KOPT-K1 (cell line): ENCODE results near the gene SUPT5H.

Experiments used
- H3K27ac ChIP-seq: fragments of 200-600 bp; sonication (generic); 2 replicates; pipeline ENCODE4 v1.5.1; 2016; ENCODE audit warnings: antibody characterized with exemption, mild to moderate bottlenecking, low read depth, low read length; ENCODE audit not compliant: poor library complexity, severe bottlenecking
- H3K36me3 ChIP-seq: fragments of 200-600 bp; sonication (generic); 2 replicates; pipeline ENCODE4 v1.5.1; 2017; ENCODE audit warnings: antibody characterized with exemption, mild to moderate bottlenecking, low read length, moderate library complexity; ENCODE audit not compliant: insufficient read depth
- H3K9me3 ChIP-seq: fragments of 200-600 bp; sonication (generic); 2 replicates; pipeline ENCODE4 v1.5.1; 2017; ENCODE audit warnings: antibody characterized with exemption, low read length, mild to moderate bottlenecking; ENCODE audit not compliant: insufficient read depth, poor library complexity, severe bottlenecking

SUPT5H gene

DNA sequence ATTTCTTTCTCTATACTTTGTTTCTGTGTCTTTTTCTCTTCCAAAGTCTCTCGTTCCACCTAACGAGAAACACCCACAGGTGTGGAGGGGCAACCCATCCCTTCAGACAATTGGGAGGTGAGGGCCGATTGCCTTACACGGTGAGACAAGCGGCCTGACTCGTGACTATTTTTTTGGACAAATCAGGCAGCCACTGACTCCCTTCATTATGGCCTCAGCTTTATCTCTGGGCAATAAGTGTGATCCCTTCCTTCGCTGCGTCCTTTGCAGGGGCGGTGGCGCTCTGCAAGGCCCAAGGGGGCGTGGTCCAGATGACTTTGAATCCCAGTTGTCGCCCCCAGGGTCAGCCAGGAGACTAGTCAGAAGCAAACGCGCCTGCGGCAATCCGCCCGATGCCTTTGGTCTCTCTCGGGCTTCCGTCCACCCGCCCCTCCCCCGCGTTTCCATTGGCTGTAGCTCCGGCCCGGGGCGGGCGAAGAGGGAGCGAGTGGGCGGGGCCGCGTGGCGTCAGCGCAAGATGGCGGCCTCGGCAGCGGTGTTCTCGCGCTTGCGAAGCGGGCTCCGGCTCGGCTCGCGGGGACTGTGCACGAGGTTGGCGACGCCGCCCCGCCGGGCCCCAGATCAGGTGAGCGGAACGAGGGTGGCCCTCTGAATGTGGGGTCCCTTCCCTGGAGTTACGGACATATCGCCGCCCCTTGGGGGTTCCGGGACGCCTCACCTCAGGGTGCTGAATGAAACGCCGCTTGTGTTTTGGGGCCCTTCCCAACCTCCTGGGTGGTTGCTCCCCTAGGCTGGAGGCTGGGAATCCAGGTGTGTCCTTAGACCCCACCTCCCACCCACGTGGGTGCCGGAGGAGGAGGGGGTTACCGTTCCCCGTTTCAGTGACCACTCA lies 35.2 kb downstream of the SUPT5H start, which contains the start of gene TIMM50:
TIMM50 (plus strand) TSS at position 502 of the 892 bp plus-strand sequence; CDS start at position 518, 16 bp downstream.
- peaks cover 45% of the 10 kb centered on the region for H3K36me3 ChIP-seq
- H3K27ac ChIP-seq: peak within 1 kb of the TSS; percentile 80
- H3K9me3 ChIP-seq: no peaks in the 10 kb centered on the region

GRCh38 chr19:39481229-39481545 lies 35.8 kb downstream of the SUPT5H start:
- Histone ChIP-seq H3K36me3 (peaks cover 45% of the 10 kb centered on the region), H3K9me3 (no peaks in the 10 kb centered on the region), H3K27ac (peak overlapping the region; percentile 80)

- peaks cover 45% of the 10 kb centered on the region for H3K36me3 ChIP-seq
- no peaks in the 10 kb centered on the region for H3K9me3 ChIP-seq
- H3K27ac ChIP-seq: peak overlapping the region; percentile 80
Observed at GRCh38 chr19:39481676-39482075, 36.3 kb downstream of the SUPT5H start.

- H3K27ac ChIP-seq: no peak overlapping the region
- H3K36me3 ChIP-seq: peaks cover 54% of the 10 kb centered on the region
- H3K9me3 ChIP-seq: no peaks in the 10 kb centered on the region
Observed at GRCh38 chr19:39483141-39483540, 37.8 kb downstream of the SUPT5H start.

DNA sequence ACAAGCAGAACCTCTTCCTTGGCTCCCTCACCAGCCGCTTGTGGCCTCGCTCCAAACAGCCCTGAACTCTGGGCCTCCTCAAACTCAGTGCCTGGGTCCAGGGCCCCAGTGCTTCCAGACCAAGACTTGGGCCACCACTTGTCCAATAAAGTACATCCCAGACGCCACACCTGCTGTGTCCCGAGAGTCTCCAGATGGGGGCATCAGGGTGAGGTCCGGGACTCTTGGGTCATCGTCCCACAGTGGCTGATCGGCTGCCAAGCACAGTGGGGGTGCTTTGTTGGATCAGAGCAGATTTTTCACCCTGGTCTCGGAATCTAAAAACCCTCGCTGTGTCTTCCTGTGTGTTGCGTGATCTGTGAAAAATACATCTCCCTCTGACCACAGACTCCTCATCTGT lies 44.4 kb downstream of the SUPT5H start:
- H3K27ac ChIP-seq: no peak overlapping the region
- H3K36me3 ChIP-seq: peaks cover 72% of the 10 kb centered on the region
- no peaks in the 10 kb centered on the region for H3K9me3 ChIP-seq

DNA sequence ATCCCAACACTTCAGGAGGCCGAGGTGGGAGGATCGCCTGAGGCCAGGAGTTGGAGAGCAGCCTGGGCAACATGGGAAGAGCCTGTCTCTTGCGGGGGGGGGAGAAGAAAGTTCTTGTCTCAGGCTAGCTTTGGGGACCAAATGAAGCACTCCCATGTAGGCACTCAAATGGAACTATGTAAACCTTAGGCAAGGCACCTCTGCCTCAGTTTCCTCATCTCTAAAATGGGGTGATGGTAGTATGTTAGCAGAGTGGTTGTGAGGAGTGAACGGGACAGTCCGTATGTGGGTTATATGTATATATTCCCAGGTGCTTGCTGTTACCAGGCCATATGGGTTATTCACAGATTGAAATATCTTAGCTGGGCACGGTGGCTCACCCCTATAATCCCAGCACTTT lies 46.8 kb downstream of the SUPT5H start:
- peaks cover 48% of the 10 kb centered on the region for H3K36me3 ChIP-seq
- H3K27ac ChIP-seq: no peak overlapping the region
- no peaks in the 10 kb centered on the region for H3K9me3 ChIP-seq

DNA sequence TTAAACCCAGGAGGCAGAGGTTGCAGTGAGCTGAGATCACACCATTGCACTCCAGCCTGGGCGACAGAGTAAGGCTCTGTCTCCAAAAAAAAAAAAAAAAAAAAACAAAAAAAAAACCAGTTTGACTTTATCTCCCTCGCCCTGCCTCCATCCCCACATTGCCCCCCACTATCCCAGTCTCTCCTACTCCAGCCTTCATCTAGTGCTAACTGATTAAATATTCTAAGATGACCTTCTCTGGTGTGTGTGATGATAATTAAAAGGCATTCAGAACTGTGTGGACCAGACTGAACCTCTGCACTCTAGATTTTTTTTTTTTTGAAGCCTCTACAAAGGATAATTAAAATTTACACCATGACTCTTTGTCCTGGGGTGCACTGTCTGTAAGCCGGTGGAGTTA lies 47.4 kb downstream of the SUPT5H start:
- no peak overlapping the region for H3K27ac ChIP-seq
- H3K9me3 ChIP-seq: no peaks in the 10 kb centered on the region
- peaks cover 43% of the 10 kb centered on the region for H3K36me3 ChIP-seq

DNA sequence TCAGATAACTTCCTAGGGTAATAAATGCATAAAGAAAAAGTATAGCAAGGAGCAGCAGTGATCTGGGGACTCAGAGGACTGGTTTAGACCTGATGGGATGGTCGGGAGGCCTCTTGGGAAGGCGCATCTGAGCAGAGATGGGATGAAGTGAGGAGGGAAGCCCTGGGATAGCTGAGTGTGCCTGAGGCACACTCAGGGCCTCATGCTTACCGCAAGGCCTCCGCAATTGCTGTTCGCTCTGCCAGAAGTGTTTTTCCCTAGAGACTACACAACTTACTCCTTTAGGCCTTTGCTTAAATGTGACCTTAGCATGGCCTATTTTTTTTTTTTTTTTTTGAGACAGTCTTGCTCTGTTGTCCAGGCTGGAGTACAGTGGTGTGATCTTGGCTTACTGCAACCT lies 49.3 kb downstream of the SUPT5H start:
- Histone ChIP-seq H3K27ac (no peak overlapping the region), H3K36me3 (peaks cover 24% of the 10 kb centered on the region), H3K9me3 (no peaks in the 10 kb centered on the region)

- Histone ChIP-seq H3K9me3 (no peaks in the 10 kb centered on the region), H3K36me3 (peaks cover 13% of the 10 kb centered on the region; the same call in 1 of the 2 replicates), H3K27ac (no peak overlapping the region)
Observed at GRCh38 chr19:39496063-39496462, 50.7 kb downstream of the SUPT5H start.

- Histone ChIP-seq H3K9me3 (no peaks in the 10 kb centered on the region), H3K27ac (no peak overlapping the region), H3K36me3 (no peaks in the 10 kb centered on the region)
Observed at GRCh38 chr19:39497701-39497995, 52.3 kb downstream of the SUPT5H start.

DNA sequence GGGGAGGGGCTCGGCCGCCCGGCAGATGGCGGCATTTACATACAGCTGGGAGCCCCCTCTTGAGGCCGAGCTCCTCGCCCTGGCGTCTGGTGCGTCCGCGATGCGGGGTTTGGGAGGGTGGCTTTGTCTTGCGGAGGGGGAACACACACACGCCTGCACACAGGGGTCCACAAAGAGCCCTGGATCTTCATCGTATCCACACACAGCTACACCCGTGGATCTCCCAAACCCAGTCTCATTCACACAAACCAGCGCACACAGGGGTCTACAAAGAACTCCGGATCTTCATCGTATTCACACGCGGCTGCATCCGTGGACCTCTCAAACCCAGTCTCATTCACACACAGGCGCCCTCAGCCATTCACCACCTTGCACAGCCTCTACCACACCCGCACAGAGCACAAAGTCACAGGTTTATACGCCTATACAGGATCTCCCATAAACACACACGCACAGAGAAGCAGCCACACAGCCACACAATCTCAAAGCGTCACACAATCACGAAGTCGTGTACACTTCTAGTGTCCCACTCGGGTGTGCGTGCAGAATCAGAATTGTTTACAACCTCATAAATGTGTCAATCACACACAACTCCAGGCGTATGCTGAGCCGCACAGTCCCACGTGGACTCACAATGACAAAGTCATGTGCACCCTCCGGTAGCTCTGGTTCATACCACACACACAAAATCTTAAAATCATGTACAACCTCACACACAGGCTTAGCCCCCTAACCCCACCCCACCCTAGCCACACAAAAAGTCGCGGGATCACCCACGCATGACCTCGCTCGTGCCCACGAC lies 52.8 kb downstream of the SUPT5H start:
- no peak overlapping the region for H3K27ac ChIP-seq
- H3K36me3 ChIP-seq: no peaks in the 10 kb centered on the region
- no peaks in the 10 kb centered on the region for H3K9me3 ChIP-seq

- Histone ChIP-seq H3K36me3 (no peaks in the 10 kb centered on the region), H3K27ac (no peak within 1 kb of the TSS), H3K9me3 (no peaks in the 10 kb centered on the region)
Observed at GRCh38 chr19:39498798-39499642, 53.6 kb downstream of the SUPT5H start, which contains the start of gene DLL3. Gene DLL3, plus strand, starts transcription at chr19:39498947. Its CDS starts 28 bp downstream, at chr19:39498975.

GRCh38 chr19:39499932-39500331 lies 54.5 kb downstream of the SUPT5H start:
- Histone ChIP-seq H3K9me3 (no peaks in the 10 kb centered on the region), H3K27ac (no peak overlapping the region), H3K36me3 (no peaks in the 10 kb centered on the region)

GRCh38 chr19:39500543-39500942 lies 55.2 kb downstream of the SUPT5H start:
- Histone ChIP-seq H3K27ac (no peak overlapping the region), H3K36me3 (no peaks in the 10 kb centered on the region)

GRCh38 chr19:39501340-39501739 lies 56.0 kb downstream of the SUPT5H start:
- Histone ChIP-seq H3K36me3 (no peaks in the 10 kb centered on the region), H3K9me3 (no peaks in the 10 kb centered on the region), H3K27ac (no peak overlapping the region)

More at GRCh38 chr19:39500543-39500942, 55.2 kb downstream of the SUPT5H start:
- H3K9me3 ChIP-seq: no peaks in the 10 kb centered on the region
